ENCODE measurements around the gene TNK2.
"Not testable (repeated sequence)": the region's sequence is repeated elsewhere in the genome, so short reads cannot be mapped to it uniquely, and the experiment has no call there.

TNK2 gene

GRCh38 chr3:195918176-195918575 is 9.8 kb upstream of the TNK2 start:
- DNase-seq (ENCODE audit: low read depth in 2 of 2, low spot score in 1 of 2): no peak

GRCh38 chr3:195916991-195917390 is 8.6 kb upstream of the TNK2 start:
- no peak for DNase-seq (ENCODE audit: low read depth in 2 of 2, low spot score in 1 of 2)

- DNase-seq (ENCODE audit: low read depth in 2 of 2, low spot score in 1 of 2): no peak
Measured at GRCh38 chr3:195916291-195916690, 7.9 kb upstream of the TNK2 start.

GRCh38 chr3:195914648-195915473 is 6.5 kb upstream of the TNK2 start:
- peak; percentile 88 to 97 for DNase-seq (ENCODE audit: low read depth in 2 of 2, low spot score in 1 of 2)

GRCh38 chr3:195914146-195914545 is 5.8 kb upstream of the TNK2 start:
- DNase-seq (ENCODE audit: low read depth in 2 of 2, low spot score in 1 of 2): not testable (repeated sequence)

- DNase-seq (ENCODE audit: low read depth in 2 of 2, low spot score in 1 of 2): no peak
Measured at GRCh38 chr3:195913382-195913781, 5.0 kb upstream of the TNK2 start.

GRCh38 chr3:195911946-195912270 is 3.6 kb upstream of the TNK2 start:
- DNase-seq (ENCODE audit: low read depth in 2 of 2, low spot score in 1 of 2): no peak

- DNase-seq (ENCODE audit: low read depth in 2 of 2, low spot score in 1 of 2): no peak
Measured at GRCh38 chr3:195911041-195911945, 2.9 kb upstream of the TNK2 start.

- DNase-seq (ENCODE audit: low read depth in 2 of 2, low spot score in 1 of 2): no peak
Measured at GRCh38 chr3:195910499-195910845, 2.1 kb upstream of the TNK2 start.

GRCh38 chr3:195909644-195910498 is 1.5 kb upstream of the TNK2 start:
- DNase-seq (ENCODE audit: low read depth in 2 of 2, low spot score in 1 of 2): peak; percentile 73 to 86

GRCh38 chr3:195908694-195909581 is 587 bp upstream of the TNK2 start:
- DNase-seq (ENCODE audit: low read depth in 2 of 2, low spot score in 1 of 2): peak in 1 of 2 donors; percentile 26

GRCh38 chr3:195907684-195907933 is 742 bp downstream of the TNK2 start:
- DNase-seq (ENCODE audit: low read depth in 2 of 2, low spot score in 1 of 2): no peak

- peak; percentile 42 to 56 for DNase-seq (ENCODE audit: low read depth in 2 of 2, low spot score in 1 of 2)
Measured at GRCh38 chr3:195906865-195907683, 1.3 kb downstream of the TNK2 start.

GRCh38 chr3:195905970-195906864 is 2.1 kb downstream of the TNK2 start:
- DNase-seq (ENCODE audit: low read depth in 2 of 2, low spot score in 1 of 2): no peak

- no peak for DNase-seq (ENCODE audit: low read depth in 2 of 2, low spot score in 1 of 2)
Measured at GRCh38 chr3:195904368-195904767, 4.0 kb downstream of the TNK2 start.

GRCh38 chr3:195903950-195904290 is 4.4 kb downstream of the TNK2 start:
- no peak for DNase-seq (ENCODE audit: low read depth in 2 of 2, low spot score in 1 of 2)

- DNase-seq (ENCODE audit: low read depth in 2 of 2, low spot score in 1 of 2): not testable (repeated sequence)
Measured at GRCh38 chr3:195902634-195903033, 5.7 kb downstream of the TNK2 start.

- not testable (repeated sequence) for DNase-seq (ENCODE audit: low read depth in 2 of 2, low spot score in 1 of 2)
Measured at GRCh38 chr3:195901836-195902585, 6.3 kb downstream of the TNK2 start.

Data from stimulated activated CD8-positive, alpha-beta memory T cell treated with anti-CD3 and anti-CD28 coated beads, Interleukin-4, amount 100 ng/mL, for 4 hours (primary cell).